ENCODE measurements around the gene MESP2. TPM values are rescaled to one million over a fixed set of nuclear protein-coding genes. Genes with fewer than 3 reads are reported as not detected.

The MESP2 gene
- total and polyA plus RNA-seq, 9 of the 15 experiments (the other 6 are each of a cell fraction or from before 2014, with no cell fraction given), result 0.08 to 0.82 (median 0.37) TPM

GRCh38 chr15:89743594-89743993, 32.5 kb upstream of the MESP2 start:
- no TSS peak for BruUV-seq (replicated peaks)
- peak in 1 of 4 experiments; percentile 6 for DNase-seq (ENCODE audit: extremely low read depth in 1 of 4, low spot score in 3 of 4)
- peaks cover 0 to 17% of the 10 kb centered on the region in 2 experiments; a peak in 2 of 5 replicates for H3K4me1 ChIP-seq (replicated peaks in 1 of 2; ENCODE audit: control insufficient read depth in 2 of 2, insufficient read depth in 2 of 2, low read length in 2 of 2)
- no peaks in the 10 kb centered on the region for H3K9me3 ChIP-seq (replicated peaks; ENCODE audit: control insufficient read depth, insufficient read depth, low read depth, low read length)
- H3K27ac ChIP-seq (ENCODE audit: extremely low read depth, low read depth, low read length), result no peak overlapping the region
- H3K4me3 ChIP-seq, result no peak overlapping the region
- peak overlapping the region in 1 of 2 experiments; percentile 11; a peak in 1 of 4 replicates for H3K9ac ChIP-seq (ENCODE audit: insufficient read depth in 1 of 2, low read depth in 2 of 2, low read length in 2 of 2)
- no peak for ATAC-seq
- H2AFZ ChIP-seq (ENCODE audit: low read depth, low read length), result no peak overlapping the region
- peaks cover 7 to 50% of the 10 kb centered on the region in 2 experiments; a peak in 3 of 5 replicates for H3K27me3 ChIP-seq (ENCODE audit: control insufficient read depth in 2 of 2, insufficient read depth in 2 of 2, low read length in 2 of 2)
- intact Hi-C loops (cut with micrococcal nuclease), result loop anchor here (1.0 to 10.0 kb wide), 4 partner anchors 132 to 541 kb away; no protein-coding TSS in a partner anchor
- no peak for FAIRE-seq
- in situ Hi-C loops (cut with MboI), result no loop called here
- 7% methylated on average over 8 of the region's 8 CpGs for WGBS (ENCODE audit: insufficient coverage, low coverage, missing lambda C conversion rate)
- CTCF ChIA-PET (ENCODE audit: low intra/inter-chr PET ratio), result no interaction called here
- POLR2A ChIA-PET, result no interaction called here
- H3K79me2 ChIP-seq (ENCODE audit: control insufficient read depth, insufficient read depth, low read length), result no peaks in the 10 kb centered on the region
- H3K4me2 ChIP-seq (ENCODE audit: insufficient read depth, low read length), result no peak overlapping the region
- no peaks in the 10 kb centered on the region for H4K20me1 ChIP-seq (replicated peaks; ENCODE audit: control insufficient read depth, insufficient read depth, low read length)
- H3K36me3 ChIP-seq (ENCODE audit: control insufficient read depth, insufficient read depth, low read length), result no peaks in the 10 kb centered on the region
- TF ChIP-seq SMAD1 (IDR thresholded peaks at IDR 0.05; ENCODE audit: low read depth, low read length, partially characterized antibody) (no peak), CHAMP1 (IDR thresholded peaks at IDR 0.05) (no peak), IFI16 (CRISPR knock-in tag; IDR thresholded peaks at IDR 0.05) (no peak)
- no peaks in the 10 kb centered on the region for H3K9me1 ChIP-seq (ENCODE audit: control insufficient read depth, insufficient read depth, low read length)
